Measurements from ENCODE around the gene DMD. TPM values are rescaled to one million over a fixed set of nuclear protein-coding genes. Genes with fewer than 3 reads are reported as not detected.

Gene DMD
- total and polyA plus RNA-seq, 3 experiments from 2014 or later: 0.03 to 0.48 (median 0.40) TPM

- no peaks in the 10 kb centered on the region for H3K27me3 Mint-ChIP-seq
- CTCF ChIA-PET: no interaction called here
Measured at GRCh38 chrX:32041181-32041580, 1170.2 kb downstream of the DMD start.

GRCh38 chrX:32026772-32027171 lies 1184.6 kb downstream of the DMD start:
- no peaks in the 10 kb centered on the region for H3K9me3 ChIP-seq (ENCODE audit: low read length)
- no peak overlapping the region for H3K4me3 Mint-ChIP-seq
- H3K27me3 Mint-ChIP-seq: peaks cover 0 to 1% of the 10 kb centered on the region in 2 donors
- no peak overlapping the region for H3K27ac ChIP-seq (ENCODE audit: low read depth, low read length)
- H3K4me1 Mint-ChIP-seq: no peaks in the 10 kb centered on the region
- no peaks in the 10 kb centered on the region for H3K4me1 ChIP-seq (ENCODE audit: insufficient read depth, low read length)
- no peaks in the 10 kb centered on the region for H3K36me3 Mint-ChIP-seq
- H3K27me3 ChIP-seq (ENCODE audit: insufficient read depth, low read length, poor library complexity, severe bottlenecking): no peaks in the 10 kb centered on the region
- H3K27ac Mint-ChIP-seq: no peak overlapping the region
- peaks cover 0 to 8% (median 0%) of the 10 kb centered on the region in 5 donors for H3K9me3 Mint-ChIP-seq
- DNase-seq: no peak
- ChIA-PET POLR2A (no interaction called here), CTCF (no interaction called here)
- no peaks in the 10 kb centered on the region for H3K36me3 ChIP-seq (ENCODE audit: insufficient read depth, low read length)
- no peak overlapping the region for H3K4me3 ChIP-seq (ENCODE audit: low read length)

More at GRCh38 chrX:32041181-32041580, 1170.2 kb downstream of the DMD start:
- Histone ChIP-seq H3K36me3 (ENCODE audit: insufficient read depth, low read length) (no peaks in the 10 kb centered on the region), H3K4me1 (ENCODE audit: insufficient read depth, low read length) (no peaks in the 10 kb centered on the region), H3K27me3 (ENCODE audit: insufficient read depth, low read length, poor library complexity, severe bottlenecking) (no peaks in the 10 kb centered on the region), H3K4me3 (ENCODE audit: low read length) (no peak overlapping the region), H3K9me3 (ENCODE audit: low read length) (no peaks in the 10 kb centered on the region), H3K27ac (ENCODE audit: low read depth, low read length) (no peak overlapping the region)
- H3K36me3 Mint-ChIP-seq: no peaks in the 10 kb centered on the region
- H3K4me3 Mint-ChIP-seq: no peak overlapping the region
- no peaks in the 10 kb centered on the region for H3K4me1 Mint-ChIP-seq
- no peak overlapping the region for H3K27ac Mint-ChIP-seq
- no peak for DNase-seq
- peaks cover 0 to 10% (median 3%) of the 10 kb centered on the region in 5 donors for H3K9me3 Mint-ChIP-seq
- POLR2A ChIA-PET: no interaction called here

- Histone ChIP-seq H3K4me1 (ENCODE audit: insufficient read depth, low read length) (no peaks in the 10 kb centered on the region), H3K27me3 (ENCODE audit: insufficient read depth, low read length, poor library complexity, severe bottlenecking) (no peaks in the 10 kb centered on the region), H3K9me3 (ENCODE audit: low read length) (no peaks in the 10 kb centered on the region), H3K27ac (ENCODE audit: low read depth, low read length) (no peak overlapping the region), H3K4me3 (ENCODE audit: low read length) (no peak overlapping the region), H3K36me3 (ENCODE audit: insufficient read depth, low read length) (no peaks in the 10 kb centered on the region)
- Mint-ChIP-seq H3K4me3 (no peak overlapping the region), H3K36me3 (no peaks in the 10 kb centered on the region), H3K27ac (peak overlapping the region in 1 of 8 donors; percentile 80), H3K4me1 (no peaks in the 10 kb centered on the region), H3K27me3 (peaks cover 0 to 1% of the 10 kb centered on the region in 2 donors), H3K9me3 (peaks cover 0 to 9% (median 2%) of the 10 kb centered on the region in 5 donors)
- DNase-seq: no peak
- ChIA-PET POLR2A (no interaction called here), CTCF (no interaction called here)
Measured at GRCh38 chrX:32024072-32024471, 1187.3 kb downstream of the DMD start.

GRCh38 chrX:32016195-32016594 lies 1195.2 kb downstream of the DMD start:
- H3K27me3 ChIP-seq (ENCODE audit: insufficient read depth, low read length, poor library complexity, severe bottlenecking): no peaks in the 10 kb centered on the region
- H3K9me3 Mint-ChIP-seq: peaks cover 0 to 8% (median 5%) of the 10 kb centered on the region in 5 donors
- H3K36me3 Mint-ChIP-seq: no peaks in the 10 kb centered on the region
- H3K4me3 Mint-ChIP-seq: no peak overlapping the region
- H3K27ac ChIP-seq (ENCODE audit: low read depth, low read length): no peak overlapping the region
- H3K27ac Mint-ChIP-seq: no peak overlapping the region
- H3K9me3 ChIP-seq (ENCODE audit: low read length): no peaks in the 10 kb centered on the region
- H3K4me1 Mint-ChIP-seq: no peaks in the 10 kb centered on the region
- no peaks in the 10 kb centered on the region for H3K4me1 ChIP-seq (ENCODE audit: insufficient read depth, low read length)
- H3K27me3 Mint-ChIP-seq: peaks cover 0 to 2% of the 10 kb centered on the region in 2 donors
- DNase-seq: no peak
- no peaks in the 10 kb centered on the region for H3K36me3 ChIP-seq (ENCODE audit: insufficient read depth, low read length)
- ChIA-PET CTCF (no interaction called here), POLR2A (no interaction called here)
- H3K4me3 ChIP-seq (ENCODE audit: low read length): no peak overlapping the region

GRCh38 chrX:32010948-32011347 lies 1200.4 kb downstream of the DMD start:
- H3K4me3 ChIP-seq (ENCODE audit: low read length): no peak overlapping the region
- H3K27ac ChIP-seq (ENCODE audit: low read depth, low read length): no peak overlapping the region
- CTCF ChIA-PET: no interaction called here
- POLR2A ChIA-PET: no interaction called here
- Mint-ChIP-seq H3K4me3 (no peak overlapping the region), H3K9me3 (peaks cover 0 to 5% (median 2%) of the 10 kb centered on the region in 5 donors), H3K27ac (no peak overlapping the region), H3K36me3 (no peaks in the 10 kb centered on the region), H3K4me1 (no peaks in the 10 kb centered on the region), H3K27me3 (peaks cover 0 to 2% of the 10 kb centered on the region in 2 donors)
- no peaks in the 10 kb centered on the region for H3K36me3 ChIP-seq (ENCODE audit: insufficient read depth, low read length)
- no peaks in the 10 kb centered on the region for H3K9me3 ChIP-seq (ENCODE audit: low read length)
- H3K27me3 ChIP-seq (ENCODE audit: insufficient read depth, low read length, poor library complexity, severe bottlenecking): no peaks in the 10 kb centered on the region
- DNase-seq: no peak
- H3K4me1 ChIP-seq (ENCODE audit: insufficient read depth, low read length): no peaks in the 10 kb centered on the region

- peaks cover 0 to 5% (median 2%) of the 10 kb centered on the region in 5 donors for H3K9me3 Mint-ChIP-seq
- POLR2A ChIA-PET: no interaction called here
- H3K4me1 Mint-ChIP-seq: no peaks in the 10 kb centered on the region
- H3K27ac ChIP-seq (ENCODE audit: low read depth, low read length): no peak overlapping the region
- no peaks in the 10 kb centered on the region for H3K4me1 ChIP-seq (ENCODE audit: insufficient read depth, low read length)
- no peaks in the 10 kb centered on the region for H3K36me3 Mint-ChIP-seq
- H3K27me3 ChIP-seq (ENCODE audit: insufficient read depth, low read length, poor library complexity, severe bottlenecking): no peaks in the 10 kb centered on the region
- CTCF ChIA-PET: no interaction called here
- no peaks in the 10 kb centered on the region for H3K36me3 ChIP-seq (ENCODE audit: insufficient read depth, low read length)
- H3K4me3 ChIP-seq (ENCODE audit: low read length): no peak overlapping the region
- no peak overlapping the region for H3K27ac Mint-ChIP-seq
- DNase-seq: no peak
- H3K4me3 Mint-ChIP-seq: no peak overlapping the region
- peaks cover 0 to 2% of the 10 kb centered on the region in 2 donors for H3K27me3 Mint-ChIP-seq
- H3K9me3 ChIP-seq (ENCODE audit: low read length): no peaks in the 10 kb centered on the region
Measured at GRCh38 chrX:32010212-32010611, 1201.1 kb downstream of the DMD start.

GRCh38 chrX:31993637-31994036 lies 1217.7 kb downstream of the DMD start:
- H3K4me1 Mint-ChIP-seq: no peaks in the 10 kb centered on the region

GRCh38 chrX:31988975-31989374 lies 1222.4 kb downstream of the DMD start:
- Mint-ChIP-seq H3K27ac (no peak overlapping the region), H3K4me1 (no peaks in the 10 kb centered on the region), H3K27me3 (peaks cover 0 to 2% of the 10 kb centered on the region in 2 donors), H3K9me3 (peaks cover 0 to 4% (median 3%) of the 10 kb centered on the region in 5 donors), H3K4me3 (no peak overlapping the region), H3K36me3 (no peaks in the 10 kb centered on the region)
- ChIA-PET POLR2A (no interaction called here), CTCF (no interaction called here)
- no peaks in the 10 kb centered on the region for H3K27me3 ChIP-seq (ENCODE audit: insufficient read depth, low read length, poor library complexity, severe bottlenecking)
- no peaks in the 10 kb centered on the region for H3K9me3 ChIP-seq (ENCODE audit: low read length)
- no peaks in the 10 kb centered on the region for H3K4me1 ChIP-seq (ENCODE audit: insufficient read depth, low read length)
- H3K27ac ChIP-seq (ENCODE audit: low read depth, low read length): no peak overlapping the region
- no peak overlapping the region for H3K4me3 ChIP-seq (ENCODE audit: low read length)
- H3K36me3 ChIP-seq (ENCODE audit: insufficient read depth, low read length): no peaks in the 10 kb centered on the region
- DNase-seq: no peak

More at GRCh38 chrX:31993637-31994036, 1217.7 kb downstream of the DMD start:
- no peaks in the 10 kb centered on the region for H3K27me3 Mint-ChIP-seq
- ChIA-PET CTCF (no interaction called here), POLR2A (no interaction called here)
- H3K9me3 ChIP-seq (ENCODE audit: low read length): no peaks in the 10 kb centered on the region
- no peak for DNase-seq
- no peaks in the 10 kb centered on the region for H3K36me3 ChIP-seq (ENCODE audit: insufficient read depth, low read length)
- no peak overlapping the region for H3K4me3 ChIP-seq (ENCODE audit: low read length)
- H3K9me3 Mint-ChIP-seq: peaks cover 0 to 2% (median 0%) of the 10 kb centered on the region in 5 donors
- no peak overlapping the region for H3K27ac Mint-ChIP-seq
- H3K27me3 ChIP-seq (ENCODE audit: insufficient read depth, low read length, poor library complexity, severe bottlenecking): no peaks in the 10 kb centered on the region
- H3K36me3 Mint-ChIP-seq: no peaks in the 10 kb centered on the region
- no peak overlapping the region for H3K27ac ChIP-seq (ENCODE audit: low read depth, low read length)
- H3K4me3 Mint-ChIP-seq: no peak overlapping the region
- H3K4me1 ChIP-seq (ENCODE audit: insufficient read depth, low read length): no peaks in the 10 kb centered on the region

Measured in CD8-positive, alpha-beta memory T cell (primary cell).